GM12801 (cell line): ENCODE data around the gene NOC3L.

ENCODE experiments used
- CTCF ChIP-seq: IDR thresholded peaks from one replicate; pipeline ENCODE4 v1.5.1; 2011; ENCODE audit warnings: control low read depth; ENCODE audit not compliant: insufficient read length; ENCODE audit errors: extremely low read depth

The NOC3L gene

GRCh38 chr10:94357193-94357592, 5.5 kb downstream of the NOC3L start:
- TF ChIP-seq CTCF: no peak

GRCh38 chr10:94355841-94356240, 6.9 kb downstream of the NOC3L start:
- TF ChIP-seq CTCF: no peak

- no peak for TF ChIP-seq CTCF
These were observed 9.4 kb downstream of the NOC3L start for GRCh38 chr10:94353336-94353735.

- no peak for TF ChIP-seq CTCF
These were observed 11.7 kb downstream of the NOC3L start for GRCh38 chr10:94351089-94351488.

- TF ChIP-seq CTCF: no peak
These were observed 13.4 kb downstream of the NOC3L start for GRCh38 chr10:94349327-94349726.

GRCh38 chr10:94344522-94345122, 18.1 kb downstream of the NOC3L start:
- TF ChIP-seq CTCF: no peak

GRCh38 chr10:94343151-94343550, 19.6 kb downstream of the NOC3L start:
- no peak for TF ChIP-seq CTCF

- no peak for TF ChIP-seq CTCF
These were observed 27.9 kb downstream of the NOC3L start for GRCh38 chr10:94334857-94335256.
